Heart left ventricle (tissue), 16 donors: Measurements from ENCODE around the gene GPT2. TPM values are rescaled to one million over a fixed set of nuclear protein-coding genes. Genes with fewer than 3 reads are reported as not detected.

Experiments
- ATAC-seq, 4 donors: fragments of 200-7000 bp; cut with Tn5 transposase; one replicate each; pipeline ENCODE4 v1.9.1; 2020 to 2022; ENCODE audit warnings: moderate library complexity in 4 of 4, mild to moderate bottlenecking in 3 of 4, moderate number of reproducible peaks in 1 of 4
- DNase-seq, 5 donors: peaks; one replicate each; pipeline ENCODE4 v3.0.0-alpha.2; 2020
- H3K27ac ChIP-seq, 12 donors: fragments of 200-600 bp; sonication (generic) in 4 of 12; one replicate each; pipeline versions ENCODE4 v1.5.0 to v1.8.0; 2016 to 2022; ENCODE audit warnings: mild to moderate bottlenecking in 2 of 12
- H3K27me3 ChIP-seq, 9 donors: fragments of 200-600 bp; sonication (generic) in 2 of 9; one replicate each; pipeline versions ENCODE4 v1.5.1 to v1.8.0; 2016 to 2022; ENCODE audit warnings: mild to moderate bottlenecking in 3 of 9
- H3K36me3 ChIP-seq, 9 donors: fragments of 200-600 bp; sonication (generic) in 2 of 9; one replicate each; pipeline versions ENCODE4 v1.5.0 to v1.8.0; 2018 to 2022; ENCODE audit warnings: mild to moderate bottlenecking in 2 of 9
- H3K4me1 ChIP-seq, 12 donors: fragments of 200-600 bp; sonication (generic) in 4 of 12; one replicate each; pipeline versions ENCODE4 v1.5.0 to v1.8.0; 2016 to 2022; ENCODE audit warnings: mild to moderate bottlenecking in 3 of 12
- H3K4me3 ChIP-seq, 12 donors: fragments of 200-600 bp; sonication (generic) in 4 of 12; one replicate each; pipeline versions ENCODE4 v1.5.0 to v1.8.0; 2017 to 2022; ENCODE audit warnings: mild to moderate bottlenecking in 9 of 12, moderate library complexity in 4 of 12
- H3K9me3 ChIP-seq, 12 donors: fragments of 200-600 bp; sonication (generic) in 4 of 12; one replicate each; pipeline versions ENCODE4 v1.5.0 to v1.8.0; 2016 to 2022; ENCODE audit warnings: mild to moderate bottlenecking in 1 of 12
- POLR2A ChIP-seq, 2 donors: fragments of 450-650 bp; IDR thresholded peaks; one replicate each; pipeline ENCODE4 v1.6.1; 2017; ENCODE audit warnings: antibody characterized with exemption in 2 of 2, mild to moderate bottlenecking in 2 of 2, moderate library complexity in 2 of 2
- WGBS, 4 donors: extraction: QIAGEN DNeasy Blood & Tissue Kit in 2 of 4; methylation state at CpG; one replicate each; pipeline versions ENCODE4 v1.1.5 to v1.1.7; 2013 to 2018; 5-methylcytosine and 5-hydroxymethylcytosine counted together
- intact Hi-C, 10 donors: fragments of 100-400 bp; cut with DNase I; formaldehyde crosslinking; loops; one replicate each; pipeline versions ENCODE4 v1.11.1 to v1.14.2; 2022
- polyA plus RNA-seq, 2 donors: library from polyadenylated mRNA; stranded (reverse); fragments of 200-250 nt; gene quantifications; one replicate each; pipeline ENCODE4 v1.2.3, GENCODE V29; 2013
- total RNA-seq, 9 donors: library from RNA; depleted of rRNA in 2 of 9; stranded (reverse); fragments of >200 nt in 2 of 9; fragmentation: NEBNext Ultra II Directional in 3 of 9; extraction: Animal tissue kit (Norgen Biotek cat#: 25700) in 3 of 9; gene quantifications; one replicate each; pipeline versions ENCODE4 v1.1.0 to v1.2.4, GENCODE V29; 2016 to 2023
- TF ChIP-seq, protein P1 (sequence below), 12 donors: fragments of 200-600 bp; sonication (generic) in 4 of 12; IDR thresholded peaks; one replicate each; pipeline versions ENCODE4 v1.5.0 to v1.8.0; 2018 to 2022; ENCODE audit warnings: antibody characterized with exemption in 12 of 12, mild to moderate bottlenecking in 5 of 12
- donor health status: ischemic (EF 13 %, LVEDD 7.1; RV severe dilation, severe dysfunction).
- donor health status: healthy with polysubstance abuse.
- donor health status: DM: no; HTN: yes; CAD: no.
- donor health status: DM: no; HTN: no; CAD: no.
- donor health status: ischemic (EF 25% LVEDD 6.9; RV normal size, moderate dysfunction).
- donor health status: ischemic (EF 25% LVEDD 5.7; RV mildly dilated, moderate dysfunction).
- donor health status: healthy.
- donor health status: DM: yes; HTN: yes; CAD: no.
- donor health status: ischemic (EF 35%, LVEDD 5.7; RV mildly dilated, moderate dysfunction).
- donor health status: nonischemic (EF 11% LVEDD 7.7; RV severe dilation, severe dysfunction).
- donor health status: DM: yes; HTN: yes; CAD: no.
- donor health status: PGD.
- donor health status: ischemic (EF 29% LVEDD 5.4; RV normal size, mild dysfunction).
- donor health status: nonischemic (EF 23%, LVEDD 6.1; RV moderate dilation, normal function).

The GPT2 gene
- total and polyA plus RNA-seq, 11 donors, result 8.5 to 30.6 (median 15.0) TPM

GRCh38 chr16:46900455-46901235, 16.5 kb downstream of the GPT2 start:
- no peaks in the 10 kb centered on the region for H3K9me3 ChIP-seq
- H3K36me3 ChIP-seq, result no peaks in the 10 kb centered on the region
- peaks cover 4 to 30% (median 16%) of the 10 kb centered on the region in 12 donors for H3K4me1 ChIP-seq
- TF ChIP-seq POLR2A (IDR thresholded peaks at IDR 0.05), result no peak
- TF ChIP-seq, protein P1, sequence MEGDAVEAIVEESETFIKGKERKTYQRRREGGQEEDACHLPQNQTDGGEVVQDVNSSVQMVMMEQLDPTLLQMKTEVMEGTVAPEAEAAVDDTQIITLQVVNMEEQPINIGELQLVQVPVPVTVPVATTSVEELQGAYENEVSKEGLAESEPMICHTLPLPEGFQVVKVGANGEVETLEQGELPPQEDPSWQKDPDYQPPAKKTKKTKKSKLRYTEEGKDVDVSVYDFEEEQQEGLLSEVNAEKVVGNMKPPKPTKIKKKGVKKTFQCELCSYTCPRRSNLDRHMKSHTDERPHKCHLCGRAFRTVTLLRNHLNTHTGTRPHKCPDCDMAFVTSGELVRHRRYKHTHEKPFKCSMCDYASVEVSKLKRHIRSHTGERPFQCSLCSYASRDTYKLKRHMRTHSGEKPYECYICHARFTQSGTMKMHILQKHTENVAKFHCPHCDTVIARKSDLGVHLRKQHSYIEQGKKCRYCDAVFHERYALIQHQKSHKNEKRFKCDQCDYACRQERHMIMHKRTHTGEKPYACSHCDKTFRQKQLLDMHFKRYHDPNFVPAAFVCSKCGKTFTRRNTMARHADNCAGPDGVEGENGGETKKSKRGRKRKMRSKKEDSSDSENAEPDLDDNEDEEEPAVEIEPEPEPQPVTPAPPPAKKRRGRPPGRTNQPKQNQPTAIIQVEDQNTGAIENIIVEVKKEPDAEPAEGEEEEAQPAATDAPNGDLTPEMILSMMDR (IDR thresholded peaks at IDR 0.05), result no peak
- no peaks in the 10 kb centered on the region for H3K27me3 ChIP-seq
- ATAC-seq (no peak), DNase-seq (no peak)
- H3K4me3 ChIP-seq, result no peak overlapping the region
- 89 to 90% (median 90%) methylated on average over 17 to 19 of the region's 19 CpGs for WGBS, 4 donors
- H3K27ac ChIP-seq, result no peak overlapping the region
- intact Hi-C loops, result loop anchor here in 1 of 10 donors (10.0 kb wide), 1 partner anchor 226 kb away; no protein-coding TSS in a partner anchor

DNA sequence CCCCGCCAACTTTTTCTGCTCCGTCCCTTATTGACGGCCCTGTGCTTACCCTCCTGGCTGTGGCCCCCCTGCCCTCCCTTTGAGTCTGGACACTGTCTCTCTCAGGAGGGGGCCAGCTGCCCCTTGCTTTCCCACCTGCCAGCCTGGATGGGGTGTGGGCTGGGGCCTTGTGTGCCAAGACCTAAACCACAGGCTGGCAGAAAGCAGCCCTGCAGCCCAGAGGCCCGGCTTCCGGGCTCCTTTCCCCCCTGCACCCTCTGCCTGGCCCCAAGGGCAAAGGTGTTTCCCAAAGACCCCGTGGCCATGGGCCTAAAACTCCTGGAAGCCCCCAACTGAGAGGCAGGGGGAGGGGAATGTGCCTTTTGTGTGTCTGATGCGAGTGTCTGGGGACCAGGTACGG, 17.5 kb downstream of the GPT2 start:
- H3K27ac ChIP-seq, result no peak overlapping the region
- no peaks in the 10 kb centered on the region for H3K9me3 ChIP-seq
- DNase-seq (no peak), ATAC-seq (no peak)
- no peaks in the 10 kb centered on the region for H3K36me3 ChIP-seq
- TF ChIP-seq, protein P1 (IDR thresholded peaks at IDR 0.05), result no peak
- no peak for TF ChIP-seq POLR2A (IDR thresholded peaks at IDR 0.05)
- no peak overlapping the region for H3K4me3 ChIP-seq
- intact Hi-C loops, result loop anchor here in 1 of 10 donors (10.0 kb wide), 1 partner anchor 227 kb away; no protein-coding TSS in a partner anchor
- 81 to 94% (median 90%) methylated on average over 6 to 8 of the region's 8 CpGs for WGBS, 4 donors
- H3K27me3 ChIP-seq, result no peaks in the 10 kb centered on the region
- peaks cover 0 to 20% (median 6%) of the 10 kb centered on the region in 12 donors for H3K4me1 ChIP-seq

GRCh38 chr16:46903255-46903905, 19.2 kb downstream of the GPT2 start:
- TF ChIP-seq POLR2A (IDR thresholded peaks at IDR 0.05), result no peak
- TF ChIP-seq, protein P1 (IDR thresholded peaks at IDR 0.05), result no peak
- Histone ChIP-seq H3K27me3 (no peaks in the 10 kb centered on the region), H3K36me3 (no peaks in the 10 kb centered on the region), H3K9me3 (no peaks in the 10 kb centered on the region), H3K27ac (no peak overlapping the region), H3K4me3 (no peak overlapping the region), H3K4me1 (peaks cover 0 to 16% (median 0%) of the 10 kb centered on the region in 12 donors)
- no peak for ATAC-seq
- no peak for DNase-seq
- intact Hi-C loops, result loop anchor here in 1 of 10 donors (10.0 kb wide), 1 partner anchor 229 kb away; no protein-coding TSS in a partner anchor
- 93 to 98% (median 95%) methylated on average over 5 of the region's 5 CpGs for WGBS, 4 donors

DNA sequence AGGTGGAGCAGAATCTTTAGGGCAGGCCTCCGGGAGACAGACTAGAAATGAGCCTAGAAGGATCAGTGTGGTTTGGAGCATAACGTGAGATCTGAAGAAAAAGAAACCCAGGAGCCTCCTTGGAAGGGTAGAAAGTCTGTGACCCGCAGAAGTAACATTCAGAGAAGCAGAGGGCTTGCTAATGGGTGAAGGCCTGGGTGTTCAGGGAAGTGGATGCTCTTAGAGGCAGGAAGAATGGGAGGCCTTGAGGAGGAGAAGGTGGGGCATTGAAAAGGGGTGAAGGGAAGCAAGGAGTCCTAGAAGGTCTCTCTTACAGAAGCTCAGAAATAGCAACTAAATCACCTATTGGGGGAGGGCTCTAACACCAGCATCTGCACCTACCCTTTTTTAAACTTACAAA, 20.3 kb downstream of the GPT2 start:
- H3K36me3 ChIP-seq, result no peaks in the 10 kb centered on the region
- ATAC-seq (no peak), DNase-seq (no peak)
- no peaks in the 10 kb centered on the region for H3K9me3 ChIP-seq
- H3K4me3 ChIP-seq, result no peak overlapping the region
- H3K27me3 ChIP-seq, result no peaks in the 10 kb centered on the region
- H3K27ac ChIP-seq, result no peak overlapping the region
- intact Hi-C loops, result loop anchor here in 1 of 10 donors (10.0 kb wide), 1 partner anchor 230 kb away; no protein-coding TSS in a partner anchor
- WGBS, 4 donors, result 89 to 96% (median 94%) methylated on average over 3 of the region's 3 CpGs
- TF ChIP-seq POLR2A (IDR thresholded peaks at IDR 0.05), result no peak
- TF ChIP-seq, protein P1 (IDR thresholded peaks at IDR 0.05), result no peak
- peaks cover 0 to 9% (median 0%) of the 10 kb centered on the region in 12 donors for H3K4me1 ChIP-seq
